WTC11 (cell line): ENCODE measurements around the gene TMEM196.

Experiments used
- CREB1 ChIP-seq: sonication (generic); formaldehyde crosslinking; IDR thresholded peaks from 2 replicates; pipeline ENCODE4 v1.8.0; 2023; ENCODE audit warnings: mild to moderate bottlenecking, missing genetic modification reagents
- CTCF ChIP-seq: fragments of 200-600 bp; IDR thresholded peaks from 2 replicates; pipeline ENCODE4 v1.8.0; 2022; ENCODE audit warnings: antibody characterized with exemption
- E2F5 ChIP-seq: sonication (generic); formaldehyde crosslinking; IDR thresholded peaks from 2 replicates; pipeline ENCODE4 v1.8.1; 2022; ENCODE audit warnings: mild to moderate bottlenecking, moderate library complexity, missing genetic modification reagents
- NFYB ChIP-seq: sonication (generic); formaldehyde crosslinking; conservative IDR thresholded peaks from 2 replicates; pipeline ENCODE4 v1.8.0; 2022; ENCODE audit warnings: low read depth, missing genetic modification reagents
- SMAD4 ChIP-seq: sonication (generic); formaldehyde crosslinking; IDR thresholded peaks from 2 replicates; pipeline ENCODE4 v1.8.0; 2022; ENCODE audit warnings: mild to moderate bottlenecking, missing genetic modification reagents
- TEAD1 ChIP-seq: sonication (generic); formaldehyde crosslinking; IDR thresholded peaks from 2 replicates; pipeline ENCODE4 v1.8.0; 2022; ENCODE audit warnings: mild to moderate bottlenecking, missing genetic modification reagents
- ZBTB21 ChIP-seq: sonication (generic); formaldehyde crosslinking; IDR thresholded peaks from 2 replicates; pipeline ENCODE4 v1.8.1; 2023; ENCODE audit warnings: mild to moderate bottlenecking, missing genetic modification reagents, borderline replicate concordance
- ZSCAN18 ChIP-seq: fragments of 250-450 bp; sonication (Bioruptor Pico); IDR thresholded peaks from 2 replicates; pipeline ENCODE4 v2.1.2; 2022; ENCODE audit warnings: mild to moderate bottlenecking, moderate library complexity
- TF ChIP-seq, protein P1 (sequence below): fragments of 250-450 bp; sonication (Bioruptor Pico); IDR thresholded peaks from 2 replicates; pipeline ENCODE4 v1.9.0; 2021; ENCODE audit warnings: mild to moderate bottlenecking
- TF ChIP-seq, protein P2 (sequence below): sonication (generic); formaldehyde crosslinking; IDR thresholded peaks from 2 replicates; pipeline ENCODE4 v1.8.0; 2023; ENCODE audit warnings: missing genetic modification reagents
- TF ChIP-seq, protein P3 (sequence below): sonication (generic); formaldehyde crosslinking; IDR thresholded peaks from 2 replicates; pipeline ENCODE4 v1.8.0; 2022; ENCODE audit warnings: mild to moderate bottlenecking, missing genetic modification reagents
- TF ChIP-seq, protein P4 (sequence below): sonication (generic); formaldehyde crosslinking; conservative IDR thresholded peaks from 2 replicates; pipeline ENCODE4 v1.8.1; 2022; ENCODE audit warnings: mild to moderate bottlenecking, missing genetic modification reagents
- TF ChIP-seq, protein P5 (sequence below): sonication (generic); formaldehyde crosslinking; IDR thresholded peaks from 2 replicates; pipeline ENCODE4 v1.8.1; 2022; ENCODE audit warnings: missing genetic modification reagents, borderline replicate concordance
- TF ChIP-seq, protein P6 (sequence below): sonication (generic); formaldehyde crosslinking; IDR thresholded peaks from 2 replicates; pipeline ENCODE4 v1.8.0; 2022; ENCODE audit warnings: mild to moderate bottlenecking, missing genetic modification reagents

DNA sequence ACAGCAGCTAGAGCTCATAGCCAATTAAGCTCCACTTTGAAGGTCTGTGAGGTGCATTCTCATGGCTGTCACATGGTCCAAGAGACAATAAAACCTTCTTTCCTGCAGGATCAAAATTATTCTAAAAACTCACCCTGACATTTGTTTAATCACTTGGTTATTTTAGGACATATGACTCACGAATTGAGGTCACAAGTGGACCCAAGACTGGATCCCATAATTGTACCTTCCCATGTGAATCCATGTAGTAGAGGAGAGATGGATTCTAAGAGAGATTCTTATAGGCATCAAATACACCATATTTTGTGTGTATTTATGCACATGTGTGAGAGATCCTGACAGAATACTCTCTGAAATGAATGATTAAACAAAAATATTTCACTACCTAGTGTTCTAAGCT, 82.7 kb downstream of the TMEM196 start:
- TF ChIP-seq CTCF (no peak), CREB1 (CRISPR knock-in tag) (no peak), ZSCAN18 (CRISPR knock-in tag) (no peak), E2F5 (CRISPR knock-in tag) (no peak), TEAD1 (no peak), SMAD4 (CRISPR knock-in tag) (no peak), NFYB (CRISPR knock-in tag) (no peak), ZBTB21 (CRISPR knock-in tag) (no peak)
- TF ChIP-seq, protein P1, sequence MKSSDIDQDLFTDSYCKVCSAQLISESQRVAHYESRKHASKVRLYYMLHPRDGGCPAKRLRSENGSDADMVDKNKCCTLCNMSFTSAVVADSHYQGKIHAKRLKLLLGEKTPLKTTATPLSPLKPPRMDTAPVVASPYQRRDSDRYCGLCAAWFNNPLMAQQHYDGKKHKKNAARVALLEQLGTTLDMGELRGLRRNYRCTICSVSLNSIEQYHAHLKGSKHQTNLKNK (CRISPR knock-in tag): no peak
- TF ChIP-seq, protein P2, sequence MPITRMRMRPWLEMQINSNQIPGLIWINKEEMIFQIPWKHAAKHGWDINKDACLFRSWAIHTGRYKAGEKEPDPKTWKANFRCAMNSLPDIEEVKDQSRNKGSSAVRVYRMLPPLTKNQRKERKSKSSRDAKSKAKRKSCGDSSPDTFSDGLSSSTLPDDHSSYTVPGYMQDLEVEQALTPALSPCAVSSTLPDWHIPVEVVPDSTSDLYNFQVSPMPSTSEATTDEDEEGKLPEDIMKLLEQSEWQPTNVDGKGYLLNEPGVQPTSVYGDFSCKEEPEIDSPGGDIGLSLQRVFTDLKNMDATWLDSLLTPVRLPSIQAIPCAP (CRISPR knock-in tag): no peak
- TF ChIP-seq, protein P3, sequence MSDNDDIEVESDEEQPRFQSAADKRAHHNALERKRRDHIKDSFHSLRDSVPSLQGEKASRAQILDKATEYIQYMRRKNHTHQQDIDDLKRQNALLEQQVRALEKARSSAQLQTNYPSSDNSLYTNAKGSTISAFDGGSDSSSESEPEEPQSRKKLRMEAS (CRISPR knock-in tag): no peak
- TF ChIP-seq, protein P4, sequence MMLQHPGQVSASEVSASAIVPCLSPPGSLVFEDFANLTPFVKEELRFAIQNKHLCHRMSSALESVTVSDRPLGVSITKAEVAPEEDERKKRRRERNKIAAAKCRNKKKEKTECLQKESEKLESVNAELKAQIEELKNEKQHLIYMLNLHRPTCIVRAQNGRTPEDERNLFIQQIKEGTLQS (CRISPR knock-in tag): no peak
- TF ChIP-seq, protein P5, sequence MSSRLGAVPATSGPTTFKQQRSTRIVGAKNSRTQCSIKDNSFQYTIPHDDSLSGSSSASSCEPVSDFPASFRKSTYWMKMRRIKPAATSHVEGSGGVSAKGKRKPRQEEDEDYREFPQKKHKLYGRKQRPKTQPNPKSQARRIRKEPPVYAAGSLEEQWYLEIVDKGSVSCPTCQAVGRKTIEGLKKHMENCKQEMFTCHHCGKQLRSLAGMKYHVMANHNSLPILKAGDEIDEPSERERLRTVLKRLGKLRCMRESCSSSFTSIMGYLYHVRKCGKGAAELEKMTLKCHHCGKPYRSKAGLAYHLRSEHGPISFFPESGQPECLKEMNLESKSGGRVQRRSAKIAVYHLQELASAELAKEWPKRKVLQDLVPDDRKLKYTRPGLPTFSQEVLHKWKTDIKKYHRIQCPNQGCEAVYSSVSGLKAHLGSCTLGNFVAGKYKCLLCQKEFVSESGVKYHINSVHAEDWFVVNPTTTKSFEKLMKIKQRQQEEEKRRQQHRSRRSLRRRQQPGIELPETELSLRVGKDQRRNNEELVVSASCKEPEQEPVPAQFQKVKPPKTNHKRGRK (CRISPR knock-in tag): no peak
- TF ChIP-seq, protein P6, sequence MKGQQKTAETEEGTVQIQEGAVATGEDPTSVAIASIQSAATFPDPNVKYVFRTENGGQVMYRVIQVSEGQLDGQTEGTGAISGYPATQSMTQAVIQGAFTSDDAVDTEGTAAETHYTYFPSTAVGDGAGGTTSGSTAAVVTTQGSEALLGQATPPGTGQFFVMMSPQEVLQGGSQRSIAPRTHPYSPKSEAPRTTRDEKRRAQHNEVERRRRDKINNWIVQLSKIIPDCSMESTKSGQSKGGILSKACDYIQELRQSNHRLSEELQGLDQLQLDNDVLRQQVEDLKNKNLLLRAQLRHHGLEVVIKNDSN (CRISPR knock-in tag): no peak
